HepG2 (cell line): Measurements from ENCODE around the gene NUDCD3. TPM values are rescaled to one million over a fixed set of nuclear protein-coding genes. Genes with fewer than 3 reads are reported as not detected.

Source experiments
- ATAC-seq: fragments of 200-7000 bp; cut with Tn5 transposase; 3 replicates; pipeline ENCODE4 v1.9.1; 2020; ENCODE audit warnings: mild to moderate bottlenecking, moderate library complexity
- BruUV-seq: library from RNA; stranded (reverse); fragments of 400-500 nt; replicated peaks from 2 replicates; lab custom pipeline; 2021; lab: Mats Ljungman, UMichigan
- CTCF ChIA-PET: fragments of 300-600 bp; formaldehyde crosslinking; extraction: SDS; loops from one replicate; lab custom pipeline; 2021; ENCODE audit warnings: low total read pairs, inconsistent platforms, low intra/inter-chr PET ratio; lab: Yijun Ruan, JAX
- POLR2A ChIA-PET: fragments of 350-600 bp; sonication (Branson Sonifier 250); formaldehyde crosslinking; loops from one replicate; lab custom pipeline; 2020; ENCODE audit warnings: antibody characterized with exemption, inconsistent platforms; lab: Yijun Ruan, JAX
- DNase-seq: peaks from one replicate; pipeline ENCODE4 v3.0.0-alpha.2; 2015; ENCODE audit warnings: low spot score
- FAIRE-seq: peaks from 3 replicates; lab custom pipeline; 2011; peaks lifted over from hg19 to GRCh38; lab: Jason Lieb, UNC
- H2AFZ ChIP-seq: one replicate; pipeline ENCODE4 v1.6.1; 2011; ENCODE audit warnings: low read length, inconsistent platforms
- H3K27ac ChIP-seq: fragments of 300-600 bp; 3 replicates; pipeline ENCODE4 v1.8.0; 2011; ENCODE audit warnings: mixed run types, mild to moderate bottlenecking, mixed read lengths, low read length, inconsistent platforms; ENCODE audit not compliant: insufficient read depth; ENCODE audit errors: extremely low read length
- H3K27me3 ChIP-seq, 2 experiments: fragments of 200-600 bp in 1 of 2; 2 replicates in 1 of 2; 3 replicates in 1 of 2; pipeline versions ENCODE4 v1.6.0 to v1.8.0; 2011; ENCODE audit warnings: low read length in 2 of 2, mild to moderate bottlenecking in 2 of 2, moderate library complexity in 2 of 2, inconsistent platforms in 1 of 2; ENCODE audit not compliant: insufficient read depth in 2 of 2, control insufficient read depth in 1 of 2
- H3K36me3 ChIP-seq, 2 experiments: fragments of 200-600 bp in 1 of 2; replicated peaks in 1 of 2; 2 replicates in 1 of 2; 3 replicates in 1 of 2; pipeline versions ENCODE4 v1.5.1 to v1.8.0; 2011; ENCODE audit warnings: low read length in 2 of 2, inconsistent platforms in 1 of 2; ENCODE audit not compliant: insufficient read depth in 2 of 2, control insufficient read depth in 1 of 2
- H3K4me1 ChIP-seq: 2 replicates; pipeline ENCODE4 v1.5.1; 2012; ENCODE audit warnings: low read length, inconsistent platforms; ENCODE audit not compliant: insufficient read depth
- H3K4me2 ChIP-seq: 2 replicates; pipeline ENCODE4 v1.6.0; 2011; ENCODE audit warnings: low read depth, low read length, inconsistent platforms
- H3K4me3 ChIP-seq, 3 experiments: fragments of 200-600 bp in 1 of 3; sonication (generic), shearing (Covaris generic) in 1 of 3; replicated peaks in 1 of 3; 2 replicates each; pipeline ENCODE4 v1.5.1; 2011 to 2016; ENCODE audit warnings: low read length in 3 of 3, inconsistent platforms in 2 of 3, low read depth in 2 of 3, mild to moderate bottlenecking in 2 of 3, control low read depth in 1 of 3, mixed read lengths in 1 of 3; ENCODE audit not compliant: insufficient read depth in 1 of 3
- H3K79me2 ChIP-seq: one replicate; pipeline ENCODE4 v1.6.1; 2011; ENCODE audit warnings: low read length, inconsistent platforms; ENCODE audit not compliant: insufficient read depth
- H3K9ac ChIP-seq: 2 replicates; pipeline ENCODE4 v1.6.0; 2011; ENCODE audit warnings: mild to moderate bottlenecking, low read depth, low read length, inconsistent platforms; ENCODE audit not compliant: insufficient read depth
- H3K9me3 ChIP-seq: 2 replicates; pipeline ENCODE4 v1.5.1; 2012; ENCODE audit warnings: mild to moderate bottlenecking, low read length
- H4K20me1 ChIP-seq: 2 replicates; pipeline ENCODE4 v1.6.0; 2011; ENCODE audit warnings: inconsistent platforms, mild to moderate bottlenecking, low read length, moderate library complexity; ENCODE audit not compliant: insufficient read depth
- EHMT2 ChIP-seq: fragments of 200-600 bp; sonication (generic); IDR thresholded peaks from 2 replicates; pipeline ENCODE4 v1.7.0; 2017; ENCODE audit warnings: antibody characterized with exemption, low read depth, low read length, borderline replicate concordance
- HDAC1 ChIP-seq: sonication (generic); formaldehyde crosslinking; IDR thresholded peaks from 2 replicates; pipeline ENCODE4 v1.5.1; 2020; ENCODE audit warnings: mild to moderate bottlenecking, missing genetic modification reagents
- HES4 ChIP-seq: sonication (generic); formaldehyde crosslinking; IDR thresholded peaks from 2 replicates; pipeline ENCODE4 v1.9.0; 2021; ENCODE audit warnings: mild to moderate bottlenecking, missing genetic modification reagents, borderline replicate concordance
- IKZF1 ChIP-seq: fragments of 450-650 bp; IDR thresholded peaks from 2 replicates; pipeline ENCODE4 v1.7.1; 2016
- IRF2 ChIP-seq: IDR thresholded peaks from 2 replicates; pipeline ENCODE4 v1.6.1; 2018; ENCODE audit warnings: missing genetic modification reagents, missing compliant biosample characterization
- MED8 ChIP-seq: sonication (generic); formaldehyde crosslinking; IDR thresholded peaks from 2 replicates; pipeline ENCODE4 v1.8.1; 2023; ENCODE audit warnings: mild to moderate bottlenecking, missing genetic modification reagents; ENCODE audit not compliant: insufficient replicate concordance
- MYC ChIP-seq: sonication (generic); formaldehyde crosslinking; IDR thresholded peaks from 2 replicates; pipeline ENCODE4 v1.9.0; 2021; ENCODE audit warnings: missing genetic modification reagents, borderline replicate concordance
- NPAS2 ChIP-seq: sonication (generic); formaldehyde crosslinking; IDR thresholded peaks from 2 replicates; pipeline ENCODE4 v1.8.0; 2022; ENCODE audit warnings: mild to moderate bottlenecking, missing genetic modification reagents, borderline replicate concordance
- RAD51 ChIP-seq: fragments of 450-650 bp; IDR thresholded peaks from 2 replicates; pipeline ENCODE4 v1.6.1; 2016; ENCODE audit warnings: borderline replicate concordance
- REL ChIP-seq: sonication (generic); formaldehyde crosslinking; conservative IDR thresholded peaks from 2 replicates; pipeline ENCODE4 v1.8.0; 2022; ENCODE audit warnings: mild to moderate bottlenecking, missing genetic modification reagents, moderate library complexity
- ZC3H4 ChIP-seq: sonication (generic); formaldehyde crosslinking; IDR thresholded peaks from 2 replicates; pipeline ENCODE4 v1.4.0; 2020; ENCODE audit warnings: missing genetic modification reagents, borderline replicate concordance
- ZNF17 ChIP-seq: sonication (generic); formaldehyde crosslinking; IDR thresholded peaks from 2 replicates; pipeline ENCODE4 v1.5.0; 2020; ENCODE audit warnings: mild to moderate bottlenecking, missing genetic modification reagents
- ZNF510 ChIP-seq: sonication (generic); formaldehyde crosslinking; IDR thresholded peaks from 2 replicates; pipeline ENCODE4 v1.4.0; 2020; ENCODE audit warnings: low read depth, mild to moderate bottlenecking, missing genetic modification reagents
- ZNF564 ChIP-seq: sonication (generic); formaldehyde crosslinking; IDR thresholded peaks from 2 replicates; pipeline ENCODE4 v1.8.1; 2023; ENCODE audit warnings: mild to moderate bottlenecking, missing genetic modification reagents
- ZNF672 ChIP-seq: sonication (generic); formaldehyde crosslinking; IDR thresholded peaks from 2 replicates; pipeline ENCODE4 v1.8.1; 2022; ENCODE audit warnings: missing genetic modification reagents
- ZNF772 ChIP-seq: sonication (generic); formaldehyde crosslinking; IDR thresholded peaks from 2 replicates; pipeline ENCODE4 v1.5.0; 2020; ENCODE audit warnings: mild to moderate bottlenecking, missing genetic modification reagents
- WGBS: methylation state at CpG from one replicate; pipeline ENCODE4 v1.1.6; 2017; ENCODE audit warnings: low lambda C conversion rate; 5-methylcytosine and 5-hydroxymethylcytosine counted together
- in situ Hi-C: cut with HindIII; loops from 2 replicates; pipeline ENCODE4 v1.10.0; 2017; ENCODE audit warnings: low pct_unique_long_range_greater_than_20kb; ENCODE audit not compliant: extremely low pct_ligation_motif_present
- intact Hi-C: fragments of 100-400 bp; cut with micrococcal nuclease; formaldehyde crosslinking; loops from one replicate; pipeline ENCODE4 v1.10.0; 2022; ENCODE audit not compliant: unreplicated experiment
- polyA plus RNA-seq, 8 experiments: library from polyadenylated mRNA; depleted of rRNA in 3 of 8; stranded (reverse) in 7 of 8; unstranded in 1 of 8; fragments of >200 nt; fragmentation: Illumina TruSeq in 4 of 8; extraction: Trizol in 4 of 8; gene quantifications; 2 replicates each; pipeline versions ENCODE4 v1.2.1 to v1.2.3, GENCODE V29; 2011 to 2016; ENCODE audit warnings: low read depth in 4 of 8, missing spikeins in 1 of 8, mixed read lengths in 1 of 8; ENCODE audit not compliant: insufficient read depth in 1 of 8
- total RNA-seq, 5 experiments: library from RNA; depleted of rRNA; stranded (reverse); fragments of >200 nt; fragmentation: Illumina TruSeq; extraction: Trizol; gene quantifications; 2 replicates each; pipeline ENCODE4 v1.2.3, GENCODE V29; 2016; ENCODE audit warnings: low read depth in 1 of 5
- TF ChIP-seq, protein P1 (sequence below): sonication (generic); formaldehyde crosslinking; conservative IDR thresholded peaks from 2 replicates; pipeline ENCODE4 v1.8.0; 2022; ENCODE audit warnings: missing genetic modification reagents
- TF ChIP-seq, protein P2 (sequence below): IDR thresholded peaks from 2 replicates; pipeline ENCODE4 v1.6.1; 2016; ENCODE audit warnings: mild to moderate bottlenecking
- TF ChIP-seq, protein P3 (sequence below): sonication (generic); formaldehyde crosslinking; IDR thresholded peaks from 2 replicates; pipeline ENCODE4 v1.8.1; 2023; ENCODE audit warnings: mild to moderate bottlenecking, inconsistent platforms, moderate library complexity, missing genetic modification reagents, borderline replicate concordance
- TF ChIP-seq, protein P4 (sequence below): sonication (generic); formaldehyde crosslinking; IDR thresholded peaks from 2 replicates; pipeline ENCODE4 v1.4.0; 2020; ENCODE audit warnings: low read depth, mild to moderate bottlenecking, missing genetic modification reagents

The NUDCD3 gene
- total and polyA plus RNA-seq, 2 of the 13 experiments (the other 11 are each of a cell fraction or from before 2014, with no cell fraction given): 20.8 to 49.9 TPM

DNA sequence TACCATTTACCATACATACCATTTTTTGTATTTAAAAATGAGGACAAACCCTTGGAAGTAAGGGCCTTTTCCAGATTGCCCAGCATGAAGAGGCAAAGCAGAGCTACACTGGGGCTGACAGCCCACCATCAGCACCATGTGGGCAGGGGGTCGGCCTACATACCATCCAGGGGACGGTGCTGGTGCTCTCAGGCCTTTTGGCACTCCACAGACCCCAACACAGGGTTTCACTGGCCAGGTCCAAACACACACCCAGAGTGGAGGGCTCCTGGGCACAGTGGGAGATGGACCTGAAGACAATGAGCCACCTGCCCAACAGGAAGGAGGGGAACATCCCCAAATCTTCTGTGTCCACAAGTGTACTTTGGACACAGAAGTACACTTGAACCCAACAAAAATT, 95.8 kb downstream of the NUDCD3 start:
- peaks cover 21 to 65% of the 10 kb centered on the region in 2 experiments for H3K36me3 ChIP-seq
- no peak overlapping the region for H3K4me2 ChIP-seq
- H3K9ac ChIP-seq: no peak overlapping the region
- H3K9me3 ChIP-seq: no peaks in the 10 kb centered on the region
- no TSS peak for BruUV-seq
- no peaks in the 10 kb centered on the region for H4K20me1 ChIP-seq
- H3K79me2 ChIP-seq: no peaks in the 10 kb centered on the region
- no peak for FAIRE-seq
- no peak for DNase-seq
- ATAC-seq: no peak
- ChIA-PET POLR2A (no interaction called here), CTCF (no interaction called here)
- in situ Hi-C loops: no loop called here
- no peaks in the 10 kb centered on the region for H3K27me3 ChIP-seq
- no peak overlapping the region for H3K4me3 ChIP-seq
- intact Hi-C loops: no loop called here
- TF ChIP-seq ZC3H4: no peak
- TF ChIP-seq HDAC1 (CRISPR knock-in tag): no peak
- no peak for TF ChIP-seq ZNF772 (CRISPR knock-in tag)
- TF ChIP-seq IKZF1: no peak
- TF ChIP-seq NPAS2 (CRISPR knock-in tag): no peak
- TF ChIP-seq MED8 (CRISPR knock-in tag): no peak
- no peak for TF ChIP-seq ZNF672 (CRISPR knock-in tag)
- TF ChIP-seq ZNF17 (CRISPR knock-in tag): no peak
- no peak for TF ChIP-seq IRF2 (CRISPR knock-in tag)
- no peak for TF ChIP-seq RAD51
- TF ChIP-seq HES4 (CRISPR knock-in tag): no peak
- no peak for TF ChIP-seq MYC
- TF ChIP-seq REL: no peak
- no peak for TF ChIP-seq ZNF564
- TF ChIP-seq, protein P1, sequence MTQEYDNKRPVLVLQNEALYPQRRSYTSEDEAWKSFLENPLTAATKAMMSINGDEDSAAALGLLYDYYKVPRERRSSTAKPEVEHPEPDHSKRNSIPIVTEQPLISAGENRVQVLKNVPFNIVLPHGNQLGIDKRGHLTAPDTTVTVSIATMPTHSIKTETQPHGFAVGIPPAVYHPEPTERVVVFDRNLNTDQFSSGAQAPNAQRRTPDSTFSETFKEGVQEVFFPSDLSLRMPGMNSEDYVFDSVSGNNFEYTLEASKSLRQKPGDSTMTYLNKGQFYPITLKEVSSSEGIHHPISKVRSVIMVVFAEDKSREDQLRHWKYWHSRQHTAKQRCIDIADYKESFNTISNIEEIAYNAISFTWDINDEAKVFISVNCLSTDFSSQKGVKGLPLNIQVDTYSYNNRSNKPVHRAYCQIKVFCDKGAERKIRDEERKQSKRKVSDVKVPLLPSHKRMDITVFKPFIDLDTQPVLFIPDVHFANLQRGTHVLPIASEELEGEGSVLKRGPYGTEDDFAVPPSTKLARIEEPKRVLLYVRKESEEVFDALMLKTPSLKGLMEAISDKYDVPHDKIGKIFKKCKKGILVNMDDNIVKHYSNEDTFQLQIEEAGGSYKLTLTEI (CRISPR knock-in tag): no peak
- TF ChIP-seq, protein P2, sequence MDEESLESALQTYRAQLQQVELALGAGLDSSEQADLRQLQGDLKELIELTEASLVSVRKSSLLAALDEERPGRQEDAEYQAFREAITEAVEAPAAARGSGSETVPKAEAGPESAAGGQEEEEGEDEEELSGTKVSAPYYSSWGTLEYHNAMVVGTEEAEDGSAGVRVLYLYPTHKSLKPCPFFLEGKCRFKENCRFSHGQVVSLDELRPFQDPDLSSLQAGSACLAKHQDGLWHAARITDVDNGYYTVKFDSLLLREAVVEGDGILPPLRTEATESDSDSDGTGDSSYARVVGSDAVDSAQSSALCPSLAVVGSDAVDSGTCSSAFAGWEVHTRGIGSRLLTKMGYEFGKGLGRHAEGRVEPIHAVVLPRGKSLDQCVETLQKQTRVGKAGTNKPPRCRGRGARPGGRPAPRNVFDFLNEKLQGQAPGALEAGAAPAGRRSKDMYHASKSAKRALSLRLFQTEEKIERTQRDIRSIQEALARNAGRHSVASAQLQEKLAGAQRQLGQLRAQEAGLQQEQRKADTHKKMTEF (CRISPR knock-in tag): no peak
- TF ChIP-seq, protein P3, sequence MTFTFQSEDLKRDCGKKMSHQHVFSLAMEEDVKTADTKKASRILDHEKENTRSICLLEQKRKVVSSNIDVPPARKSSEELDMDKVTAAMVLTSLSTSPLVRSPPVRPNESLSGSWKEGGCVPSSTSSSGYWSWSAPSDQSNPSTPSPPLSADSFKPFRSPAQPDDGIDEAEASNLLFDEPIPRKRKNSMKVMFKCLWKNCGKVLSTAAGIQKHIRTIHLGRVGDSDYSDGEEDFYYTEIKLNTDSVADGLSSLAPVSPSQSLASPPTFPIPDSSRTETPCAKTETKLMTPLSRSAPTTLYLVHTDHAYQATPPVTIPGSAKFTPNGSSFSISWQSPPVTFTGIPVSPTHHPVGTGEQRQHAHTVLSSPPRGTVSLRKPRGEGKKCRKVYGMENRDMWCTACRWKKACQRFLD (CRISPR knock-in tag): no peak
- no peak for TF ChIP-seq ZNF510 (CRISPR knock-in tag)
- TF ChIP-seq, protein P4, sequence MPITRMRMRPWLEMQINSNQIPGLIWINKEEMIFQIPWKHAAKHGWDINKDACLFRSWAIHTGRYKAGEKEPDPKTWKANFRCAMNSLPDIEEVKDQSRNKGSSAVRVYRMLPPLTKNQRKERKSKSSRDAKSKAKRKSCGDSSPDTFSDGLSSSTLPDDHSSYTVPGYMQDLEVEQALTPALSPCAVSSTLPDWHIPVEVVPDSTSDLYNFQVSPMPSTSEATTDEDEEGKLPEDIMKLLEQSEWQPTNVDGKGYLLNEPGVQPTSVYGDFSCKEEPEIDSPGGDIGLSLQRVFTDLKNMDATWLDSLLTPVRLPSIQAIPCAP (CRISPR knock-in tag): no peak
- TF ChIP-seq EHMT2: no peak
- no peak overlapping the region for H3K27ac ChIP-seq
- no peaks in the 10 kb centered on the region for H3K4me1 ChIP-seq
- WGBS: 94% methylated on average over 2 of the region's 2 CpGs
- H2AFZ ChIP-seq: no peak overlapping the region
